K562 (cell line): ENCODE data around the gene PRR19. TPM values are rescaled to one million over a fixed set of nuclear protein-coding genes. Genes with fewer than 3 reads are reported as not detected.

Source experiments
- ATF7 ChIP-seq: fragments of 450-650 bp; IDR thresholded peaks from 2 replicates; pipeline ENCODE4 v1.7.1; 2014; ENCODE audit warnings: mild to moderate bottlenecking, moderate library complexity
- CCNT2 ChIP-seq: IDR thresholded peaks from 2 replicates; pipeline ENCODE4 v1.6.1; 2011; ENCODE audit warnings: borderline replicate concordance, low read depth, mild to moderate bottlenecking, moderate library complexity, mixed read lengths, low read length; ENCODE audit not compliant: insufficient read length; ENCODE audit errors: extremely low read depth
- CREM ChIP-seq: IDR thresholded peaks from 2 replicates; pipeline ENCODE4 v1.6.1; 2014; ENCODE audit warnings: antibody characterized with exemption, low read depth
- CXXC5 ChIP-seq: fragments of 250-450 bp; sonication (Bioruptor Pico); IDR thresholded peaks from 2 replicates; pipeline ENCODE4 v1.8.0; 2022; ENCODE audit warnings: inconsistent platforms, mild to moderate bottlenecking, moderate library complexity
- KDM5B ChIP-seq: fragments of 200-600 bp; sonication (generic); IDR thresholded peaks from 2 replicates; pipeline ENCODE4 v1.6.1; 2012; ENCODE audit warnings: low read depth, mild to moderate bottlenecking, moderate library complexity, low read length, control low read depth, inconsistent platforms; ENCODE audit not compliant: insufficient replicate concordance
- NR1H2 ChIP-seq: sonication (generic); formaldehyde crosslinking; IDR thresholded peaks from 2 replicates; pipeline ENCODE4 v1.4.0; 2020; ENCODE audit warnings: mild to moderate bottlenecking, missing genetic modification reagents
- OTX1 ChIP-seq: fragments of 450-650 bp; formaldehyde crosslinking; IDR thresholded peaks from 2 replicates; pipeline ENCODE4 v1.4.0; 2022; ENCODE audit warnings: mild to moderate bottlenecking
- PHF8 ChIP-seq: fragments of 200-600 bp; sonication (generic); IDR thresholded peaks from 2 replicates; pipeline ENCODE4 v1.6.1; 2012; ENCODE audit warnings: mixed run types, mild to moderate bottlenecking, inconsistent platforms, low read length, moderate library complexity, borderline replicate concordance
- POLR2B ChIP-seq: fragments of 450-650 bp; IDR thresholded peaks from 2 replicates; pipeline ENCODE4 v1.6.1; 2018; ENCODE audit warnings: low read depth; ENCODE audit not compliant: partially characterized antibody
- SMARCA4 ChIP-seq: fragments of 450-650 bp; IDR thresholded peaks from 2 replicates; pipeline ENCODE4 v1.6.1; 2016
- SMARCE1 ChIP-seq: fragments of 450-650 bp; IDR thresholded peaks from 2 replicates; pipeline ENCODE4 v1.7.1; 2016; ENCODE audit warnings: mild to moderate bottlenecking
- SP2 ChIP-seq: IDR thresholded peaks from 2 replicates; pipeline ENCODE4 v1.6.1; 2011; ENCODE audit warnings: mild to moderate bottlenecking, low read depth, low read length, moderate library complexity; ENCODE audit not compliant: poor library complexity, severe bottlenecking; ENCODE audit errors: extremely low read depth
- TAF7 ChIP-seq: fragments of 450-650 bp; IDR thresholded peaks from 2 replicates; pipeline ENCODE4 v1.6.1; 2016; ENCODE audit warnings: missing genetic modification characterization, missing compliant biosample characterization
- TRIM24 ChIP-seq, 2 experiments: fragments of 450-650 bp; IDR thresholded peaks; 2 replicates each; pipeline ENCODE4 v1.6.1; 2016
- ZBTB17 ChIP-seq: fragments of 450-650 bp; formaldehyde crosslinking; IDR thresholded peaks from 2 replicates; pipeline ENCODE4 v1.4.0; 2020; ENCODE audit warnings: mild to moderate bottlenecking
- ZBTB5 ChIP-seq: fragments of 450-650 bp; IDR thresholded peaks from 2 replicates; pipeline ENCODE4 v1.6.1; 2017; ENCODE audit warnings: antibody characterized with exemption
- ZBTB7A ChIP-seq: IDR thresholded peaks from 2 replicates; pipeline ENCODE4 v1.6.1; 2011; ENCODE audit warnings: low read depth, mild to moderate bottlenecking, low read length, moderate library complexity, borderline replicate concordance; ENCODE audit not compliant: control insufficient read depth
- ZNF316 ChIP-seq: fragments of 450-650 bp; IDR thresholded peaks from 2 replicates; pipeline ENCODE4 v1.6.1; 2016
- ZNF583 ChIP-seq: fragments of 250-450 bp; sonication (Bioruptor Pico); IDR thresholded peaks from 2 replicates; pipeline ENCODE4 v1.4.0; 2020
- ZNF780A ChIP-seq: fragments of 250-450 bp; sonication (Bioruptor Pico); IDR thresholded peaks from 2 replicates; pipeline ENCODE4 v1.5.0; 2021; ENCODE audit warnings: mild to moderate bottlenecking
- ZNF79 ChIP-seq: fragments of 250-450 bp; sonication (Bioruptor Pico); IDR thresholded peaks from 2 replicates; pipeline ENCODE4 v1.4.0; 2020; ENCODE audit warnings: low read depth, mild to moderate bottlenecking, moderate library complexity
- polyA plus RNA-seq, 8 experiments: library from polyadenylated mRNA; depleted of rRNA in 4 of 8; stranded (reverse) in 5 of 8; unstranded in 3 of 8; fragments of >200 nt; fragmentation: Nextera tagmentation in 2 of 8; fragmentation: Illumina TruSeq in 1 of 8; extraction: Ambion mirVana in 2 of 8; extraction: Trizol in 1 of 8; gene quantifications; 2 replicates each; pipeline versions ENCODE4 v1.2.1 to v1.2.3, GENCODE V29; 2011 to 2014; ENCODE audit warnings: inconsistent platforms in 1 of 8, missing spikeins in 1 of 8
- total RNA-seq, 7 experiments: library from RNA; depleted of rRNA in 6 of 7; stranded (reverse); fragments of >200 nt in 6 of 7; fragmentation: Illumina TruSeq in 2 of 7; extraction: Trizol in 2 of 7; gene quantifications; 2 replicates each; pipeline versions ENCODE4 v1.2.1 to v1.2.3, GENCODE V29; 2011 to 2021; ENCODE audit warnings: low replicate concordance in 1 of 7
- TF ChIP-seq, protein P1 (sequence below): fragments of 450-650 bp; formaldehyde crosslinking; IDR thresholded peaks from 2 replicates; pipeline ENCODE4 v1.4.0; 2022; ENCODE audit warnings: missing genetic modification characterization
- TF ChIP-seq, protein P2 (sequence below): fragments of 450-650 bp; IDR thresholded peaks from 2 replicates; pipeline ENCODE4 v1.6.1; 2016; ENCODE audit warnings: missing biosample characterization, missing genetic modification characterization

The PRR19 gene
- total and polyA plus RNA-seq, 9 of the 15 experiments (the other 6 are each of a cell fraction or from before 2014, with no cell fraction given) = 0.10 to 1.6 (median 0.54) TPM

DNA sequence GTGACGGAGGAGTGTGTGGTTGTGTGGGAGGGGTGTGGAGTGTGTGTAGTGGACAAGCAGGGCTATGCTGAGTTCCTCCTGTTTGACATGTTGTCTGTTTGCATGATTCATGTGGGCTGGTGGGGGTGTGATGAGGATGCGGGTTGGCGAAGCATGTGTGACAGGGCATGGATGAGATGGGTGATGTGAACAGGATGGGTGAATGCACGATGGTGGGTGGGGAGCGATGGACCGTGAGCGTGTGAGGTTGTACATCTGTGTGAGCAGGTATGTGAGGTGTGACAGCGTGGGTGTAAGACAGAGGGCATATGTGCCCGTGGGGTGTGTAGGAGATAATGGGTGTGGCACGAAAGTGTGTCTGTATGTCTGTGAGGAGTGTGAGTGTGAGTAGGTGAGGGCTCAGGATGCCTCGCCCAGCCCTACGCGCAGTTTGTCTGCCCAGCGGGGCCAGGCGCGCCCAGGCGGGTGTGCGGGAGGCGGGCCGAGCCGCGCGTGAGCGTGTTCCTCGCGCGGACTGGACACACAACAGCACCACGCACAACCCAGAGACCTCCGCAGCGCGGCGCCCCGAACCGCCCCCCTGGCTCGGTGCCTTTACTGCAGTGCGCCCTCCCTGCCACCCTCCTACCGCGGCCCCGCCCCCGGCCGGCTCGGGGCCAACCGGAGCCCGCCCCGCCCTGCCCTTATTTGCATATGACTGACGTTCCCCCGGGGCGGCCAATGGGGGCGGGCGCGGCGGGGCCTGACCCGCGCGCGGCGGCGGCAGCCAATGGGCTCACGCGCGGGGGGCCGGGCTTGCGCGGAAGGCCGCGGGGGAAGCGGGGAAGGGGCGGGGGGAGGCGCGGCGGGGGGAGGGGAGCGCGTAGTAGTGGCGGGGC lies 18.5 kb upstream of the PRR19 start (continued):
- no peak for TF ChIP-seq ZNF780A
- 0 out of 2 replicates have a peak, but pooled peaks have one; percentile 47 for TF ChIP-seq ZBTB17 (CRISPR knock-in tag)
- TF ChIP-seq SMARCE1 = peak; percentile 74
- 0 out of 2 replicates have a peak, but pooled peaks have one; percentile 21 for TF ChIP-seq ATF7
- no peak for TF ChIP-seq ZNF79
- 0 out of 4 replicates have a peak, but pooled peaks of 1 of the 2 experiments have one; percentile 35 for TF ChIP-seq TRIM24 (IDR thresholded peaks at IDR 0.05)
- TF ChIP-seq ZBTB7A = peak; percentile 48; the same call in 1 of the 2 replicates
- peak; percentile 87; the same call in 1 of the 2 replicates for TF ChIP-seq OTX1 (CRISPR knock-in tag)
- TF ChIP-seq CREM = no peak
- TF ChIP-seq POLR2B = peak; percentile 13
- TF ChIP-seq, protein P1, sequence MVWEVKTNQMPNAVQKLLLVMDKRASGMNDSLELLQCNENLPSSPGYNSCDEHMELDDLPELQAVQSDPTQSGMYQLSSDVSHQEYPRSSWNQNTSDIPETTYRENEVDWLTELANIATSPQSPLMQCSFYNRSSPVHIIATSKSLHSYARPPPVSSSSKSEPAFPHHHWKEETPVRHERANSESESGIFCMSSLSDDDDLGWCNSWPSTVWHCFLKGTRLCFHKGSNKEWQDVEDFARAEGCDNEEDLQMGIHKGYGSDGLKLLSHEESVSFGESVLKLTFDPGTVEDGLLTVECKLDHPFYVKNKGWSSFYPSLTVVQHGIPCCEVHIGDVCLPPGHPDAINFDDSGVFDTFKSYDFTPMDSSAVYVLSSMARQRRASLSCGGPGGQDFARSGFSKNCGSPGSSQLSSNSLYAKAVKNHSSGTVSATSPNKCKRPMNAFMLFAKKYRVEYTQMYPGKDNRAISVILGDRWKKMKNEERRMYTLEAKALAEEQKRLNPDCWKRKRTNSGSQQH = 0 out of 2 replicates have a peak, but pooled peaks have one; percentile 4
- TF ChIP-seq KDM5B = peak; percentile 39
- peak; percentile 70; the same call in 1 of the 2 replicates for TF ChIP-seq ZBTB5
- TF ChIP-seq ZNF583 (CRISPR knock-in tag) = 0 out of 2 replicates have a peak, but pooled peaks have one; percentile 37
- TF ChIP-seq SMARCA4 = 0 out of 2 replicates have a peak, but pooled peaks have one; percentile 50
- TF ChIP-seq TAF7 (tag) = 0 out of 2 replicates have a peak, but pooled peaks have one; percentile 31
- no peak; the same call in 1 of the 2 replicates for TF ChIP-seq CXXC5
- peak; percentile 62 for TF ChIP-seq CCNT2
- TF ChIP-seq, protein P2, sequence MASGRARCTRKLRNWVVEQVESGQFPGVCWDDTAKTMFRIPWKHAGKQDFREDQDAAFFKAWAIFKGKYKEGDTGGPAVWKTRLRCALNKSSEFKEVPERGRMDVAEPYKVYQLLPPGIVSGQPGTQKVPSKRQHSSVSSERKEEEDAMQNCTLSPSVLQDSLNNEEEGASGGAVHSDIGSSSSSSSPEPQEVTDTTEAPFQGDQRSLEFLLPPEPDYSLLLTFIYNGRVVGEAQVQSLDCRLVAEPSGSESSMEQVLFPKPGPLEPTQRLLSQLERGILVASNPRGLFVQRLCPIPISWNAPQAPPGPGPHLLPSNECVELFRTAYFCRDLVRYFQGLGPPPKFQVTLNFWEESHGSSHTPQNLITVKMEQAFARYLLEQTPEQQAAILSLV (tag) = no peak
- peak; percentile 40; the same call in 1 of the 2 replicates for TF ChIP-seq ZNF316
- no peak for TF ChIP-seq SP2
- peak; percentile 43; the same call in 1 of the 2 replicates for TF ChIP-seq PHF8
- TF ChIP-seq NR1H2 (CRISPR knock-in tag) = no peak
